IPS-NIHi11 (cell line): ENCODE results near the gene PEX16.

Experiments used
- DNase-seq: peaks from one replicate; pipeline ENCODE4 v3.0.0; 2012; ENCODE audit warnings: mixed read lengths, low spot score

PEX16 gene

GRCh38 chr11:45917623-45918330 lies at the start of gene PEX16:
PEX16 (minus strand) TSS chr11:45917877; CDS start chr11:45917811, 66 bp downstream.
- DNase-seq: peak; percentile 96

- peak; percentile 84 for DNase-seq
Observed at GRCh38 chr11:45964911-45965389, 47.3 kb upstream of the PEX16 start.

- DNase-seq: no peak
Observed at GRCh38 chr11:45961751-45962240, 44.1 kb upstream of the PEX16 start.

GRCh38 chr11:45960387-45961095 lies 42.9 kb upstream of the PEX16 start:
- DNase-seq: no peak

- DNase-seq: no peak
Observed at GRCh38 chr11:45959851-45960250, 42.2 kb upstream of the PEX16 start.

GRCh38 chr11:45949992-45950407 lies 32.3 kb upstream of the PEX16 start:
- no peak for DNase-seq

GRCh38 chr11:45948356-45948755 lies 30.7 kb upstream of the PEX16 start:
- DNase-seq: no peak

- DNase-seq: no peak
Observed at GRCh38 chr11:45947885-45948284, 30.2 kb upstream of the PEX16 start.

GRCh38 chr11:45945397-45945999 lies 27.8 kb upstream of the PEX16 start:
- DNase-seq: no peak

GRCh38 chr11:45942381-45942780 lies 24.7 kb upstream of the PEX16 start:
- no peak for DNase-seq

GRCh38 chr11:45941285-45941684 lies 23.6 kb upstream of the PEX16 start:
- DNase-seq: no peak

GRCh38 chr11:45939836-45940235 lies 22.2 kb upstream of the PEX16 start:
- no peak for DNase-seq

- DNase-seq: no peak
Observed at GRCh38 chr11:45937916-45938315, 20.2 kb upstream of the PEX16 start.

GRCh38 chr11:45936511-45937054 lies 18.9 kb upstream of the PEX16 start:
- no peak for DNase-seq

GRCh38 chr11:45935349-45936064 lies 17.8 kb upstream of the PEX16 start:
- DNase-seq: no peak

- DNase-seq: no peak
Observed at GRCh38 chr11:45934580-45935318, 17.1 kb upstream of the PEX16 start.

- no peak for DNase-seq
Observed at GRCh38 chr11:45933846-45934579, 16.3 kb upstream of the PEX16 start.

GRCh38 chr11:45933131-45933831 lies 15.6 kb upstream of the PEX16 start:
- DNase-seq: no peak

- no peak for DNase-seq
Observed at GRCh38 chr11:45932217-45932616, 14.5 kb upstream of the PEX16 start.

- no peak for DNase-seq
Observed at GRCh38 chr11:45931739-45932138, 14.1 kb upstream of the PEX16 start.
